ENCODE results near the gene PRKCA. TPM values are rescaled to one million over a fixed set of nuclear protein-coding genes. Genes with fewer than 3 reads are reported as not detected.

PRKCA gene
- total RNA-seq, 1 donor from 2014 or later, result 132 TPM

GRCh38 chr17:66378296-66378695 is 75.9 kb downstream of the PRKCA start:
- intact Hi-C loops (cut with micrococcal nuclease), result no loop called here

- intact Hi-C loops (cut with micrococcal nuclease), result no loop called here
Observed at GRCh38 chr17:66379544-66379943, 77.1 kb downstream of the PRKCA start.

GRCh38 chr17:66379996-66380395 is 77.6 kb downstream of the PRKCA start:
- intact Hi-C loops (cut with micrococcal nuclease), result no loop called here

- intact Hi-C loops (cut with micrococcal nuclease), result no loop called here
Observed at GRCh38 chr17:66381701-66382362, 79.4 kb downstream of the PRKCA start.

- intact Hi-C loops (cut with micrococcal nuclease), result no loop called here
Observed at GRCh38 chr17:66383333-66383732, 80.9 kb downstream of the PRKCA start.

GRCh38 chr17:66386498-66387351 is 84.3 kb downstream of the PRKCA start:
- intact Hi-C loops (cut with micrococcal nuclease), result no loop called here

- intact Hi-C loops (cut with micrococcal nuclease), result no loop called here
Observed at GRCh38 chr17:66387392-66387981, 85.1 kb downstream of the PRKCA start.

- intact Hi-C loops (cut with micrococcal nuclease), result no loop called here
Observed at GRCh38 chr17:66392783-66393437, 90.5 kb downstream of the PRKCA start.

GRCh38 chr17:66395961-66396360 is 93.5 kb downstream of the PRKCA start:
- intact Hi-C loops (cut with micrococcal nuclease), result no loop called here

- intact Hi-C loops (cut with micrococcal nuclease), result no loop called here
Observed at GRCh38 chr17:66397486-66397885, 95.1 kb downstream of the PRKCA start.

GRCh38 chr17:66398059-66398458 is 95.6 kb downstream of the PRKCA start:
- intact Hi-C loops (cut with micrococcal nuclease), result loop anchor here (2.0 kb wide), 2 partner anchors 69 to 143 kb away; no protein-coding TSS in a partner anchor

GRCh38 chr17:66398617-66399016 is 96.2 kb downstream of the PRKCA start:
- intact Hi-C loops (cut with micrococcal nuclease), result loop anchor here (1.0 to 2.0 kb wide), 6 partner anchors 9 to 144 kb away; no protein-coding TSS in a partner anchor

GRCh38 chr17:66399441-66399840 is 97.0 kb downstream of the PRKCA start:
- intact Hi-C loops (cut with micrococcal nuclease), result loop anchor here (1.0 to 2.0 kb wide), 6 partner anchors 8 to 145 kb away; no protein-coding TSS in a partner anchor

- intact Hi-C loops (cut with micrococcal nuclease), result loop anchor here (10.0 kb wide), 1 partner anchor 1045 kb away; no protein-coding TSS in a partner anchor
Observed at GRCh38 chr17:66400041-66400688, 97.8 kb downstream of the PRKCA start.

- intact Hi-C loops (cut with micrococcal nuclease), result loop anchor here (10.0 kb wide), 1 partner anchor 1044 kb away; no protein-coding TSS in a partner anchor
Observed at GRCh38 chr17:66400698-66401097, 98.3 kb downstream of the PRKCA start.

GRCh38 chr17:66401364-66401763 is 99.0 kb downstream of the PRKCA start:
- intact Hi-C loops (cut with micrococcal nuclease), result loop anchor here (10.0 kb wide), 1 partner anchor 1043 kb away; no protein-coding TSS in a partner anchor

GRCh38 chr17:66403846-66404556 is 101.6 kb downstream of the PRKCA start:
- intact Hi-C loops (cut with micrococcal nuclease), result loop anchor here (2.0 to 10.0 kb wide), 2 partner anchors 39 to 1041 kb away; no protein-coding TSS in a partner anchor

- intact Hi-C loops (cut with micrococcal nuclease), result loop anchor here (2.0 to 10.0 kb wide), 3 partner anchors 41 to 1039 kb away; no protein-coding TSS in a partner anchor
Observed at GRCh38 chr17:66405836-66406677, 103.6 kb downstream of the PRKCA start.

All from T-helper 1 cell treated with Interleukin-12 subunit alpha and Interleukin-12 subunit beta and Interleukin-4 antibody, amounts not matched to agents 30 ng/mL and 1 ng/mL, for 36 hours (primary cell).